Omental fat pad (tissue), 4 donors: Measurements from ENCODE around the gene CCRL2. TPM values are rescaled to one million over a fixed set of nuclear protein-coding genes. Genes with fewer than 3 reads are reported as not detected.
"Not testable (repeated sequence)": the region's sequence is repeated elsewhere in the genome, so short reads cannot be mapped to it uniquely, and the experiment has no call there.

Experiments
- ATAC-seq: fragments of 150-250 bp; one replicate; pipeline ENCODE4 v1.9.1; 2016; ENCODE audit warnings: mild to moderate bottlenecking, moderate library complexity; ENCODE audit not compliant: low FRiP score
- DNase-seq: peaks from one replicate; pipeline ENCODE4 v3.0.0-alpha.2; 2019; ENCODE audit warnings: low spot score
- CTCF ChIP-seq, 3 donors: fragments of 450-650 bp; IDR thresholded peaks; one replicate each; pipeline ENCODE4 v1.5.1; 2016 to 2017; ENCODE audit warnings: antibody characterized with exemption in 3 of 3, mild to moderate bottlenecking in 3 of 3, moderate library complexity in 2 of 3
- total RNA-seq, 4 donors: library from RNA; depleted of rRNA; stranded (reverse); fragments of >200 nt; gene quantifications; one replicate each; pipeline ENCODE4 v1.1.0, GENCODE V29; 2016

CCRL2 gene
- total RNA-seq, 4 donors from 2014 or later, result 6.8 to 17.8 (median 12.8) TPM

- no peak for ATAC-seq
- no peak for TF ChIP-seq CTCF (IDR thresholded peaks at IDR 0.05)
These were observed 13.9 kb downstream of the CCRL2 start for GRCh38 chr3:46420931-46421330.

GRCh38 chr3:46422617-46423016 lies 15.6 kb downstream of the CCRL2 start:
- no peak for TF ChIP-seq CTCF (IDR thresholded peaks at IDR 0.05)
- ATAC-seq (no peak), DNase-seq (no peak)

More at GRCh38 chr3:46420931-46421330, 13.9 kb downstream of the CCRL2 start:
- no peak for DNase-seq

GRCh38 chr3:46423588-46423987 lies 16.5 kb downstream of the CCRL2 start:
- DNase-seq (no peak), ATAC-seq (peak; percentile 42)
- TF ChIP-seq CTCF (IDR thresholded peaks at IDR 0.05), result no peak

- DNase-seq, ATAC-seq: not testable (repeated sequence)
These were observed 19.4 kb downstream of the CCRL2 start for GRCh38 chr3:46426476-46426875.

- not testable (repeated sequence) for DNase-seq
These were observed 20.3 kb downstream of the CCRL2 start for GRCh38 chr3:46427404-46427803.

GRCh38 chr3:46427916-46428833 lies 21.1 kb downstream of the CCRL2 start:
- ATAC-seq (no peak), DNase-seq (no peak)
- TF ChIP-seq CTCF (IDR thresholded peaks at IDR 0.05), result no peak

More at GRCh38 chr3:46427404-46427803, 20.3 kb downstream of the CCRL2 start:
- not testable (repeated sequence) for ATAC-seq

- DNase-seq (no peak), ATAC-seq (no peak)
- no peak for TF ChIP-seq CTCF (IDR thresholded peaks at IDR 0.05)
These were observed 22.2 kb downstream of the CCRL2 start for GRCh38 chr3:46429250-46429649.

GRCh38 chr3:46429671-46430070 lies 22.6 kb downstream of the CCRL2 start:
- ATAC-seq, result no peak

GRCh38 chr3:46430879-46431278 lies 23.8 kb downstream of the CCRL2 start:
- ATAC-seq, DNase-seq: not testable (repeated sequence)

More at GRCh38 chr3:46429671-46430070, 22.6 kb downstream of the CCRL2 start:
- no peak for TF ChIP-seq CTCF (IDR thresholded peaks at IDR 0.05)
- no peak for DNase-seq

- DNase-seq, ATAC-seq: not testable (repeated sequence)
These were observed 24.8 kb downstream of the CCRL2 start for GRCh38 chr3:46431905-46432304.

- not testable (repeated sequence) for DNase-seq, ATAC-seq
These were observed 26.1 kb downstream of the CCRL2 start for GRCh38 chr3:46433118-46433517.
